Ovary (tissue), 9 donors: Measurements from ENCODE around the gene UNCX. TPM values are rescaled to one million over a fixed set of nuclear protein-coding genes. Genes with fewer than 3 reads are reported as not detected.

ENCODE experiments used
- DNase-seq, 5 donors: peaks; one replicate each; pipeline ENCODE4 v3.0.0-alpha.2; 2019 to 2020
- H3K27ac ChIP-seq, 2 donors: fragments of 200-600 bp; one replicate each; pipeline versions ENCODE4 v1.5.1 to v1.8.0; 2019 to 2022
- H3K27me3 ChIP-seq: fragments of 200-600 bp; one replicate; pipeline ENCODE4 v1.8.0; 2022
- H3K36me3 ChIP-seq: fragments of 200-600 bp; sonication (generic); one replicate; pipeline ENCODE4 v1.5.1; 2019
- H3K4me1 ChIP-seq: one replicate; pipeline ENCODE4 v1.8.1; 2013; ENCODE audit warnings: mild to moderate bottlenecking, moderate library complexity; ENCODE audit not compliant: insufficient read depth
- H3K4me3 ChIP-seq: fragments of 200-600 bp; sonication (generic); one replicate; pipeline ENCODE4 v1.5.1; 2017
- H3K9me3 ChIP-seq, 2 donors: fragments of 200-600 bp in 1 of 2; sonication (generic) in 1 of 2; one replicate each; pipeline versions ENCODE4 v1.5.1 to v1.8.1; 2013 to 2019; ENCODE audit warnings: mild to moderate bottlenecking in 1 of 2, moderate library complexity in 1 of 2
- EP300 ChIP-seq: sonication (generic); formaldehyde crosslinking; IDR thresholded peaks from one replicate; pipeline ENCODE4 v1.6.1; 2017; ENCODE audit warnings: antibody characterized with exemption
- POLR2A ChIP-seq: fragments of 450-650 bp; IDR thresholded peaks from one replicate; pipeline ENCODE4 v1.6.1; 2017; ENCODE audit warnings: antibody characterized with exemption, mild to moderate bottlenecking, moderate library complexity
- WGBS, 3 donors: extraction: QIAGEN DNeasy Blood & Tissue Kit in 1 of 3; methylation state at CpG; one replicate each; pipeline versions ENCODE4 v1.1.5 to v1.1.7; 2013 to 2017; 5-methylcytosine and 5-hydroxymethylcytosine counted together
- intact Hi-C, 4 donors: fragments of 100-400 bp; cut with DNase I; formaldehyde crosslinking; loops; one replicate each; pipeline versions ENCODE4 v1.11.0 to v1.15.1; 2022 to 2023
- polyA plus RNA-seq, 2 donors: library from polyadenylated mRNA; stranded (reverse); fragments of 200-250 nt in 1 of 2; fragments of 350-450 nt in 1 of 2; fragmentation: Illumina TruSeq in 1 of 2; extraction: RNeasy Lipid Tissue Mini Kit (QIAGEN cat#74804) in 1 of 2; gene quantifications; one replicate each; pipeline ENCODE4 v1.2.3, GENCODE V29; 2013 to 2014
- total RNA-seq, 7 donors: library from RNA; depleted of rRNA in 2 of 7; stranded (reverse); fragments of >200 nt in 2 of 7; fragmentation: NEBNext Ultra II Directional in 3 of 7; extraction: Animal tissue kit (Norgen Biotek cat#: 25700) in 3 of 7; gene quantifications; one replicate each; pipeline versions ENCODE4 v1.1.0 to v1.2.4, GENCODE V29; 2016 to 2023
- TF ChIP-seq, protein P1 (sequence below), 3 donors: fragments of 450-650 bp in 2 of 3; fragments of 200-600 bp in 1 of 3; IDR thresholded peaks; one replicate each; pipeline versions ENCODE4 v1.5.1 to v1.8.0; 2016 to 2022; ENCODE audit warnings: antibody characterized with exemption in 3 of 3, mild to moderate bottlenecking in 1 of 3
- donor health status: DM: no; HTN: no; CAD: no; lungs with moderate emphysema.
- donor health status: DM: no; HTN: no; CAD: no.
- donor health status: Bipolar disorder and iron deficiency.
- donor health status: DM: yes; HTN: yes; CAD: no.
- donor health status: DM: no; HTN: no; CAD: no.
- donor health status: DM: yes; HTN: yes; CAD: no.

Gene UNCX
- total and polyA plus RNA-seq, 9 donors, result not detected

DNA sequence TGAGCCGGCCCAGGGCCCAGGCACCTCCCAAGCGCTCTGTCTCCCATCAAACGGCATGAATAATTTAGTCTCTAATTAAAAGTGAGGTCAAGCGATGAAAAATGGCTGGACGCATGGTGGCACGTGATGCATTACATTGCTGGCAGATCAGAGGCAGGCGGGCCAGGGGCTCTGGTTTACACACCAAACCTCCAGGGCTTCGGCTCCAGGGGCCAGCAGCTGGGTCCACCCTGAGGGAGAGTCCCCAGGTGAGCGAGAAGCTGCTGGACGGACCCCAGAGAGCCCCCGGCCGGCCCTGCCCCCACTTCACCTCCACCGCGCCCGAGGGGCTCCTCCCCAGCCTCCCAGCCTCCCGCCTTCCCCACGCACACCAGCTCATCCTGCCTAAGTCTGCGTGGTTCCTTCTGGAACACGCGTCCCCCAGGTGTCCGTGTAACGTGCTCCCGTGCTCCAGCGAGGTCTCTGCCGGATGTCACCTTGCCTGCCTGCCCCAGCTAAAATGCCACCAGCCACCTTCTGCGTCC, 23.2 kb downstream of the UNCX start:
- H3K4me3 ChIP-seq, result no peak overlapping the region
- intact Hi-C loops, result no loop called here
- H3K9me3 ChIP-seq, result no peaks in the 10 kb centered on the region
- WGBS, 3 donors, result 27 to 39% (median 32%) methylated on average over 25 to 26 of the region's 26 CpGs
- no peak for DNase-seq
- no peaks in the 10 kb centered on the region for H3K36me3 ChIP-seq
- H3K27ac ChIP-seq, result no peak overlapping the region
- TF ChIP-seq EP300 (no peak), POLR2A (no peak)
- TF ChIP-seq, protein P1, sequence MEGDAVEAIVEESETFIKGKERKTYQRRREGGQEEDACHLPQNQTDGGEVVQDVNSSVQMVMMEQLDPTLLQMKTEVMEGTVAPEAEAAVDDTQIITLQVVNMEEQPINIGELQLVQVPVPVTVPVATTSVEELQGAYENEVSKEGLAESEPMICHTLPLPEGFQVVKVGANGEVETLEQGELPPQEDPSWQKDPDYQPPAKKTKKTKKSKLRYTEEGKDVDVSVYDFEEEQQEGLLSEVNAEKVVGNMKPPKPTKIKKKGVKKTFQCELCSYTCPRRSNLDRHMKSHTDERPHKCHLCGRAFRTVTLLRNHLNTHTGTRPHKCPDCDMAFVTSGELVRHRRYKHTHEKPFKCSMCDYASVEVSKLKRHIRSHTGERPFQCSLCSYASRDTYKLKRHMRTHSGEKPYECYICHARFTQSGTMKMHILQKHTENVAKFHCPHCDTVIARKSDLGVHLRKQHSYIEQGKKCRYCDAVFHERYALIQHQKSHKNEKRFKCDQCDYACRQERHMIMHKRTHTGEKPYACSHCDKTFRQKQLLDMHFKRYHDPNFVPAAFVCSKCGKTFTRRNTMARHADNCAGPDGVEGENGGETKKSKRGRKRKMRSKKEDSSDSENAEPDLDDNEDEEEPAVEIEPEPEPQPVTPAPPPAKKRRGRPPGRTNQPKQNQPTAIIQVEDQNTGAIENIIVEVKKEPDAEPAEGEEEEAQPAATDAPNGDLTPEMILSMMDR (IDR thresholded peaks at IDR 0.05), result no peak
- H3K4me1 ChIP-seq, result no peaks in the 10 kb centered on the region
- H3K27me3 ChIP-seq, result no peaks in the 10 kb centered on the region

DNA sequence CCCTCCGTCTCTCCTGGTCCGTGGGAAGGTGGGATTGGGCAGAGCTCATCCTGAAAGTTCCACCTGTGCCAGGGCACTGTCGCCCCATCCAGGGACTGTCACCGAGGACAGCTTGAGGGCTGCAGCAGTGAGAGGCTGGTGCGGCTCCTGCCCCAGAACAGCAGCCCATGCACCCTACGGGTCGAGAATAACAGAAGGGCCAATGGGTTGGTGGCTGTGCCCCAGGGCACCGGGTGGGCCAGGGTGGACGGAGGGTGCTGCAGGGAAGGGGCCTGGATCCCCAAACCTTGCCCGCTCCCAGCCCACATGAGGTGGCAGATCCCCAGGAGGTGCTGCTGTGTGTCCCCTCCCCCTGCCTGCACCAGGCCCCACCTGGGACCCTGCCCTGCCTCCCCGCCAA, 23.9 kb downstream of the UNCX start:
- Histone ChIP-seq H3K9me3 (no peaks in the 10 kb centered on the region), H3K36me3 (no peaks in the 10 kb centered on the region), H3K27me3 (no peaks in the 10 kb centered on the region), H3K4me3 (no peak overlapping the region), H3K27ac (no peak overlapping the region), H3K4me1 (no peaks in the 10 kb centered on the region)
- intact Hi-C loops, result no loop called here
- DNase-seq, result no peak
- WGBS, 3 donors, result 73 to 87% (median 74%) methylated on average over 6 to 11 of the region's 11 CpGs
- no peak for TF ChIP-seq EP300
- TF ChIP-seq POLR2A, result no peak
- TF ChIP-seq, protein P1 (IDR thresholded peaks at IDR 0.05), result no peak

DNA sequence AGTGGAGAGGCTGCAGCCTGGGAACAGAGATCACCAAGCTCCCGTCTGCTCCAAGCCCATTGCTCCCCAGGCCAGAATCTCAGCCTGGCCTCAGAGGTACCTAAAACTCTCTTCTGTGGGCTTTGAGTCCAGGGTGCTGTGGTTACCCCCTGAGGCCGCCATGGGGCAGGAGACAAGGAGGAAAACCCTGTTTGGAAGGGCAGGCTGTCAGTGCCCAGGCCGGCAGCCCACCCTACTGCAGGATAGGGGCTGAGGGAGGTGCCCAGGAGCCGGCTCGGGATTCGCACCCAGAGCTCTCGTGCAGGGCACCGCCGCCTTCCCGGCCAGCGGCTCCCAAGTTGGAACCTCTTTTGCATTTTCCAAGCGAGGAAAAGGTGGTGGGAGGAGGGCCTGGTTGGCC, 24.5 kb downstream of the UNCX start:
- Histone ChIP-seq H3K4me3 (no peak overlapping the region), H3K27me3 (no peaks in the 10 kb centered on the region), H3K27ac (no peak overlapping the region), H3K36me3 (no peaks in the 10 kb centered on the region), H3K9me3 (no peaks in the 10 kb centered on the region), H3K4me1 (no peaks in the 10 kb centered on the region)
- no peak for DNase-seq
- intact Hi-C loops, result no loop called here
- 51 to 60% (median 56%) methylated on average over 12 of the region's 12 CpGs for WGBS, 3 donors
- TF ChIP-seq EP300, result no peak
- TF ChIP-seq, protein P1 (IDR thresholded peaks at IDR 0.05), result no peak
- TF ChIP-seq POLR2A, result no peak

DNA sequence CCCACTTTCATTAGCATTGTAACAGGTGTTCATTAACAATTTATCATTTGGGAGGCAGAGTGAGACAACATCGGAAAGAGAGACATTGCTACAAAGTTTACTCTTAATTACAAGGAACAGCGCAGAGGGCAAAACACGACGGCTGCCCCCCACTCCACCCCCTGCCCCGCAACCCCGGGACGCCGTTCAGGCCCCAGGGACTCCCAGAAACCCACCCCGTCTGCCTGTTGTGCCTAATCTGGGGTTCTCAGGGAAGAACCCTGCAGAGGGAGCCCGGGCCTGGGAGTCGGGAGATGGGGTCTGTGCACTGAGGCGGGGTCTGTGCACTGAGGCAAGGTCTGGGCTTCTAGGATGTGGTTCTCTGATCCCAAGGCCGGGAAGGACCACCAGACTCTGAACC, 25.2 kb downstream of the UNCX start:
- DNase-seq, result no peak
- TF ChIP-seq POLR2A (no peak), EP300 (no peak)
- TF ChIP-seq, protein P1 (IDR thresholded peaks at IDR 0.05), result no peak

More for the DNA sequence above, 25.2 kb downstream of the UNCX start:
- 35 to 56% (median 51%) methylated on average over 13 of the region's 13 CpGs for WGBS, 3 donors
- Histone ChIP-seq H3K27ac (no peak overlapping the region), H3K9me3 (no peaks in the 10 kb centered on the region), H3K4me3 (no peak overlapping the region), H3K27me3 (no peaks in the 10 kb centered on the region), H3K4me1 (no peaks in the 10 kb centered on the region), H3K36me3 (no peaks in the 10 kb centered on the region)
- intact Hi-C loops, result no loop called here
